ENCODE results near the gene TBX4.

- TF ChIP-seq POLR2A (IDR thresholded peaks at IDR 0.05): no peak
- TF ChIP-seq, protein P1, sequence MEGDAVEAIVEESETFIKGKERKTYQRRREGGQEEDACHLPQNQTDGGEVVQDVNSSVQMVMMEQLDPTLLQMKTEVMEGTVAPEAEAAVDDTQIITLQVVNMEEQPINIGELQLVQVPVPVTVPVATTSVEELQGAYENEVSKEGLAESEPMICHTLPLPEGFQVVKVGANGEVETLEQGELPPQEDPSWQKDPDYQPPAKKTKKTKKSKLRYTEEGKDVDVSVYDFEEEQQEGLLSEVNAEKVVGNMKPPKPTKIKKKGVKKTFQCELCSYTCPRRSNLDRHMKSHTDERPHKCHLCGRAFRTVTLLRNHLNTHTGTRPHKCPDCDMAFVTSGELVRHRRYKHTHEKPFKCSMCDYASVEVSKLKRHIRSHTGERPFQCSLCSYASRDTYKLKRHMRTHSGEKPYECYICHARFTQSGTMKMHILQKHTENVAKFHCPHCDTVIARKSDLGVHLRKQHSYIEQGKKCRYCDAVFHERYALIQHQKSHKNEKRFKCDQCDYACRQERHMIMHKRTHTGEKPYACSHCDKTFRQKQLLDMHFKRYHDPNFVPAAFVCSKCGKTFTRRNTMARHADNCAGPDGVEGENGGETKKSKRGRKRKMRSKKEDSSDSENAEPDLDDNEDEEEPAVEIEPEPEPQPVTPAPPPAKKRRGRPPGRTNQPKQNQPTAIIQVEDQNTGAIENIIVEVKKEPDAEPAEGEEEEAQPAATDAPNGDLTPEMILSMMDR (IDR thresholded peaks at IDR 0.05): no peak
These were observed 34.2 kb downstream of the TBX4 start for GRCh38 chr17:61486135-61487120.

Measured in transverse colon (tissue), 3 donors.